NCI-H1436 (cell line): Measurements from ENCODE around the gene PATE2.

Experiments
- DNase-seq: peaks from one replicate; lab custom pipeline; 2025; lab: John Stamatoyannopoulos, UW

Gene PATE2

GRCh38 chr11:125778728-125779127 lies at the start of gene PATE2:
TSS of gene PATE2 (minus strand) at chr11:125778828. CDS start at chr11:125778773, 55 bp downstream.
- no peak for DNase-seq

DNA sequence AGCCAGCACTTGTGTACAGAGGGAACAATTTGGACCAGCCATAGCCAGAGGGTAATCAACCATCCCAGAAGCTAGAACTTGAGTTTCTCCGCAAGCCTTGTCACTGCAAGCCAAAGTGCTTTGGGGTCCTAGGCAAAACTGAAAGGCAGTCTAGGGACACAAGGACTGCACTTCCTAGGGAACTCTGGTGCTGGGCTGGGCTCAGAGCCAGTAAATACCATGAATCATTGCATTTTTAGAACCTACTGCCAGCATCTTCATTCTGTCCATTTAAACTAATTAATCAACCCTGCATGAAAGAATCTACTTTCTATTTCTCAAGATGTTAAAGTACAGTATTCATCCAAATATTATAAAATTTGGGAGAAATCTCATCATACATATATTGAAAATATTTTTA lies 29.3 kb upstream of the PATE2 start:
- no peak for DNase-seq

GRCh38 chr11:125802387-125802786 lies 23.8 kb upstream of the PATE2 start:
- no peak for DNase-seq

GRCh38 chr11:125799808-125800207 lies 21.2 kb upstream of the PATE2 start:
- no peak for DNase-seq

- DNase-seq = no peak
Measured at GRCh38 chr11:125797641-125798040, 19.0 kb upstream of the PATE2 start.

DNA sequence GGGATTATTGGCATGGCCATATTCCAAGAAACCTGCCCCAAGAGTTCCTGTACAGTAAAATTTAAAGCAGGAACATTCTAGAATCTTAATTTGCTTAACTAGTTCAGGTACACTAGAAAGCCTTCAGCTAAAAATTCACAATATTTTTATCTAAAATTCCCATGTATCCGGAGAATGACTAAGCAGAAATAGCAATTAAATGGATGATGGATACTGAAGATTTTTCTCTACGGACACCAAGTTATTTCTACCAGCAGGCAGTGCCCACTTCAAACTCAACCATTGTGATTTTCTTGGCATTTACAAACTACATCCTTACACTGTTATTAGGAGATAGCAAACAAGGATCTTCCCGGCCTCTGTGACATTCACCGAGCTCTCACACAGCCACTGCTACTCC lies 12.2 kb upstream of the PATE2 start:
- no peak for DNase-seq

GRCh38 chr11:125787827-125788226 lies 9.2 kb upstream of the PATE2 start, which contains the start of gene PATE3:
TSS of gene PATE3 (plus strand) at chr11:125788127. CDS start at chr11:125788152, 25 bp downstream.
- no peak for DNase-seq

DNA sequence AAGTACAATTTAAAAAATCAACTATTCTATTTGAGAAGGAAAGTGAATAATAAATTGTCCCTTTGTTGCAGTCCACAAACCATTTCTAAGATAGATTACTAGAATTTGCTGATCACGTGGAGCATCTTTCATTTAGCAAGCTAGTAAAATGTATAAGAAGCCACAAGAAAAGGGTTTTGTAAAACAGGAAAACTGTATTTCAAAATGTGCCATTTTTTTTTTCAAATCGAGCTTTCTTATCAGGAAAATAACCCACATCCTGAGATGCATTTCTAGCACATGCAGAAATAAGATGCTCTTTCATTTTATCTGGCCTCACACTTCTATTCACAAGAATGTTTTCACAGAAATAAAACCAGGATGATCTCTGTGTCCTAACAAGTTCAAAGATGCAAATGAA lies 6.0 kb upstream of the PATE2 start:
- DNase-seq = no peak

DNA sequence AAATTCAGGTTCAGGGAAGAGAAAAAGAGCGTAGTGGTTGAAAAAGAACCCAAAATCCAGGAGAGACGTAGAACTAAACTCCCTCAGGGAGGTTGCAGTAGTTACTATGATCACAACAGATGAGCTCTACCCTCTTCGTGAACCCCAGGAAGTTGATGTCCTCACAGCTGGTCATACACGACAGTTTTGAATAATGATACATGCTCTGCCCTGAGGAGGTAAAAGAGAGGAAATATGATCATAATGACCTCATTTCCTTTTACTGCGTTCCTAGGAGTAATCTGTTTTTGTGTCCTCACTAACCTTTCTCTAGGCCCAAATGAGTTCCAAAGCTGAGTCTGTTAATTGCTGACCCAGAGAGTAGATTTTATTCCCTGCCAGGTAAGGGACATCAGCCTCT lies 1.3 kb downstream of the PATE2 start:
- DNase-seq = no peak

DNA sequence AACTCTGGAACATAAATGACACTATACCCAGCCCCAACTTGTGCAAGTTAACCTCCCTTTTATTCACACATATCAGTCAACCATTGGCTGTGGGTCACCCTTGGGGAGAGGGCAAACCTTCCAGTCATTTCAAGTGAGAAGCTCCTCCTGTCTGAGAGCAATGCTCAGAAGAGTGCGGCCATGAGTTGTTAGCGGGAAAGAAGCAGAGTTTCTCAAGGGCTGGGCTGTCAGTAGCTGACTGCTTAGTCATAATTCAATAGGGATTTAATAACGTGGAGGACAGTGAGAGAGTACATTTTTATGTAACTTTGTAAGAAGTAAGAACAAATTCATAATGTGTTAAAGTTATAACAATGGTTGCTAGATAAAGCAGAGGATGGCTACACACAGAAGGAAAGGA lies 5.1 kb downstream of the PATE2 start:
- no peak for DNase-seq

- DNase-seq = no peak
Measured at GRCh38 chr11:125772834-125773505, 5.7 kb downstream of the PATE2 start.

GRCh38 chr11:125770583-125770982 lies 8.0 kb downstream of the PATE2 start:
- no peak for DNase-seq

DNA sequence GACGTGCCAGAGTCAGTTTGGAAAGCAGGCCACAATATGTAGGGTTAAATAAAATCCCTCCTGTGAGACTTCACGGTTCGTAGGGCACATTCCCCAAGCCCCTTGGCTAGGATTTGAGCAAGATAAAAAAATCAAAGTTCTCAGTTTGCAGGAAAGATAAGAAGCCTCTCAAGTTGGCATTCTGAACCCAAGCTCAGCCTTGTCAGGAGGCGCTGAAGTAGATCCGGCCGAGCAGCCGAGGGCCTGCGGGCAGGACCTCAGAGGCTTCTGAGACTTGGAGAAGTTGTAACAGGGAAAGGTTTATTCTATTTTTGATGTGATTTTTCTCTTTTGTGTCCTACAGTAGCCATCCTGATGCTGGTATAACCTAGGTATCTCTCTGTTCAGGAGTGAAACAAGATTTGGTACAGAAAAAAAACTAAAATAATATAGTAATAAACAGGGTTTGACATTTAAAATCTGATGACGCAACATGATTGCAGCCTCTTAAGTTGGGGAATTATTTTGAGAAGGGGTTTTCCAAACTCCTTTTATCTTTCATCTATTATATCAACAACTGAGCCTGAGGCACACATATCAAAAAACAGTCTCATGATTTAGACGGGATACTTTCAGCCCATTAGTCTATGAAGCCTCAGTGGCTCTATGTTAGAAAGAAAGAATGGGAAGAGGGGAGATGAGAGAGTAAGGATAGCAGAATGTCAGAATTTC lies 10.1 kb downstream of the PATE2 start:
- no peak for DNase-seq

DNA sequence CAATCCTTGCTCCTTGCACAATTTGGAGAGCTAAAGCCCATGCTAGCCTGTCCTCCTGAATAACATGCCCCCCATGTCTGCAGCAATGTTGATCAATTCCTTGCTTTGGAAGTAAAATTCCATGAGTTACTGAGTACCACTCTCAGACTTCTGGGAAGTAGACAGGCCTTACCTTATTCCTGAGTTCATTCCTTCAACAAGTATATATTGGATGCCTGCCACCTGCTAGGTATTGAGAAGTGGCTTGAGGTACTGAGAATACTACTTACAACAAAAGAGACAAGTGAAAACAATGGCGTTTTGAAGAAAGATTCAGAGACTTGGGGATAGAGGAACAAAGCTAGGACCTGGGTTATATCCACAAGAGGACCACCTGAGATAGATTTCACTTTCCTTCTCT lies 12.4 kb downstream of the PATE2 start:
- no peak for DNase-seq

DNA sequence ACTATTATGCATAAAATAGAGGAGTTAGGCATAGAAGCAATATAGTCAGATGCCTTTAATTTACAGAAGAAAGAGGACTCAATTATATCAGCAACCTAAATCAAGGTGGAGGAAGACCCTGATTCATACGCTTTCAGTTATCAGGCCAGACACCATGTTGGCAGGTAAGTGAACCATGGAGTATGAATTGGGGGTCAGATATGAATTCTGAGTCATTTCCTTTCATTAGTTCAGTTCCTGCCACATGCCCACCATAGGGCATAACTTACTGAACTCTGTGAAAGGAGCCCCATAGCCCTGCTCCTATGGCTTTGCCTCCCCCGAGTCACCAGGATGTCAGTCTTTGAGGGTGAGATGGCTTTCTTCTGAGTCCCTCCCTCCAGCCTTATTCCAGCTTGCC lies 15.1 kb downstream of the PATE2 start:
- no peak for DNase-seq

DNA sequence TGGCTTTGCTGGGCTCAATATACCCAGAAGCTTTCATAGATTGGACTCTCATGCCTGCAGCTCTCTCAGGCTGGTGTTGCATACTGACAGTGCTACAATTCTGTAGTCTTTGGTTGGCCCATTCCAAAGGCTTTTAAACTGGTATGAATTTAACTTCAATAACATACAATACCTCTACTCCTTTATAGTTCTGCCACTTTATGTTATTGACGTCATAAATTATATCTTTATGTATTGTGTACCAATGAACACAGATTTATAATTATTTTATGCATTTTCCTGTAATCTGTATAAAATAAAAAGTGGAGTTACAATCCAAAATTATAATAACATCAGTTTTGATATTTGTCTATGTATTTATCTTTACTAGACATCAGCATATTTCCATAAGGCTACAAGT lies 16.2 kb downstream of the PATE2 start:
- DNase-seq = no peak

- no peak for DNase-seq
Measured at GRCh38 chr11:125756050-125756449, 22.6 kb downstream of the PATE2 start.

DNA sequence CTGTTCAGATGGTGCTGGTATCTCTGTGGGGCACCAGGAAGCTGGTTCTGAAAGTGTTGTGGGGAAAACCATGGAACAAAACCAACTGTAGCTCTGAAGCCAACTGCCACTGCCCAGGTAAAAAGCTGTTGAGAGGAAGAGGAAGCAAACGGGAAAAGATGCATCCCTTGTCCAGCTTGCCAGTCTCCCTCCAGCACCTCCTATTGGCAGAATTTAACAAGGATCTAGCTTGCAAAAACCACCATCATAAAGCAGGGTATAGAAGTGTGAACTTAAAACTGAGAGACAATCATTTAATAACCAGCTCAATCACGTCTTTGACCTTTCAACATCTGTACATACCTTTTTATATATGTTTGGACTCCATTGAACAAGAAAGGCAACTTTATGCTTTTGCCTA lies 28.0 kb downstream of the PATE2 start:
- DNase-seq = no peak

- no peak for DNase-seq
Measured at GRCh38 chr11:125745979-125746378, 32.6 kb downstream of the PATE2 start, which contains the start of gene PATE1. TSS of gene PATE1 (plus strand) at chr11:125746279. CDS start at chr11:125746305, 26 bp downstream.

GRCh38 chr11:125743681-125744080 lies 34.9 kb downstream of the PATE2 start:
- no peak for DNase-seq

DNA sequence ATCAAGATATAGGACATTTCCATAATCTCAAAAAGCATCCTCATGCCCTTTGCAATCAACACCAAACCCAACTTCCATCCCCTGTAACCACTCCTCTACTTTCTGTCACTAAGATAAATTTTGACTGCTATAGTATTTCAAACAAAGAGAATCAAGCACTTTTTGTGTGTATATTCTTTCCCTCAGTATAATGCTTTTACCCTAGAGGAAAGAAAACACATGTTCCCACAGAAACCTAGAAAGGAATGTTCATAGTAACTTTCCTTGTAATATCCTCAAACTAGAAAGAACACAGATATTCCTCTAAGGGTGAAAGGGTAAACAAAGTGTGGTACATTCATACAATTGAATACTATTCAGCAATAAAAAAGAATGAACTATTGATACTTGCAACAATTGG lies 38.0 kb downstream of the PATE2 start:
- DNase-seq = no peak

DNA sequence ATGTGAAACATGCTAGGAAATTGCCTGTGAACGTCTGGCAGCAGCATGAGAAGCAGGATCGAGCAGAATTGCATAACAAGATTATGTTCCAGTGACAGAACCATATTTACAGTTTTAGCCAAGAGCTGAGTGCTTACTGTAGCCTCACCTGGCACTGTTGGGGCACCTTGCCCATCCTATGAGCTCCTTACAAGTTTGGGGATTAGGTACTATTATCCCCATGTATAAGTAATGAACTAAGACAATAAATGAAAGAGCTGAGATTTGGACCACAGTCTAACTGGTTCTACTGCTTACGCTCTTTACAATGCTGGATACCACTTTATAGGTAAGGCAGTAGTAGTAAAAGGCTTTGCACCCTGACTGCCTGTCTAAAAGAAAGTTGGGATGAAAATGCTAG lies 49.7 kb downstream of the PATE2 start:
- no peak for DNase-seq
